Ecto neural progenitor cell (in vitro differentiated cells): ENCODE data around the gene CYCS.
A peak's percentile ranks its signal among the peaks of the same experiment; 100 is the strongest.
"Not testable (repeated sequence)": the region's sequence is repeated elsewhere in the genome, so short reads cannot be mapped to it uniquely, and the experiment has no call there.

Experiments
- DNase-seq: peaks from one replicate; pipeline ENCODE4 v3.0.0-alpha.2; 2018; ENCODE audit warnings: low spot score

CYCS gene

GRCh38 chr7:25125137-25125946, at the start of gene CYCS:
Gene CYCS, minus strand, starts transcription at chr7:25125260. Its CDS starts 1,141 bp downstream, at chr7:25124119.
- peak; percentile 99 for DNase-seq

- DNase-seq: no peak
Observed at GRCh38 chr7:25173184-25173583, 48.1 kb upstream of the CYCS start.

GRCh38 chr7:25171516-25171915, 46.5 kb upstream of the CYCS start:
- DNase-seq: no peak

GRCh38 chr7:25171071-25171470, 46.0 kb upstream of the CYCS start:
- DNase-seq: no peak

- no peak for DNase-seq
Observed at GRCh38 chr7:25169683-25170082, 44.6 kb upstream of the CYCS start.

- DNase-seq: no peak
Observed at GRCh38 chr7:25168145-25168544, 43.1 kb upstream of the CYCS start.

- no peak for DNase-seq
Observed at GRCh38 chr7:25167262-25167843, 42.3 kb upstream of the CYCS start.

- DNase-seq: not testable (repeated sequence)
Observed at GRCh38 chr7:25159983-25160596, 35.0 kb upstream of the CYCS start.

- no peak for DNase-seq
Observed at GRCh38 chr7:25158966-25159365, 33.9 kb upstream of the CYCS start.

- no peak for DNase-seq
Observed at GRCh38 chr7:25151773-25152172, 26.7 kb upstream of the CYCS start.

- no peak for DNase-seq
Observed at GRCh38 chr7:25149836-25150235, 24.8 kb upstream of the CYCS start.

GRCh38 chr7:25148772-25149575, 23.9 kb upstream of the CYCS start:
- DNase-seq: no peak

GRCh38 chr7:25143763-25144162, 18.7 kb upstream of the CYCS start:
- DNase-seq: no peak

GRCh38 chr7:25139536-25139935, 14.5 kb upstream of the CYCS start:
- DNase-seq: no peak

- no peak for DNase-seq
Observed at GRCh38 chr7:25134358-25135010, 9.4 kb upstream of the CYCS start.

- DNase-seq: no peak
Observed at GRCh38 chr7:25132430-25132829, 7.4 kb upstream of the CYCS start.

- DNase-seq: no peak
Observed at GRCh38 chr7:25126751-25127150, 1.7 kb upstream of the CYCS start.

GRCh38 chr7:25124465-25125136, 459 bp downstream of the CYCS start:
- peak; percentile 47 for DNase-seq

- no peak for DNase-seq
Observed at GRCh38 chr7:25122373-25122772, 2.7 kb downstream of the CYCS start.

GRCh38 chr7:25121599-25121998, 3.5 kb downstream of the CYCS start:
- DNase-seq: no peak

- DNase-seq: no peak
Observed at GRCh38 chr7:25119102-25119501, 6.0 kb downstream of the CYCS start.
